Activated naive CD4-positive, alpha-beta T cell treated with anti-CD3 and anti-CD28 coated beads, Interleukin-2, amount 10 ng/mL, durations not matched to agents 7 days and 5 days (primary cell): ENCODE measurements around the gene ERN1.

Experiments used
- CTCF ChIA-PET: fragments of 350-600 bp; sonication (Branson Sonifier 250); formaldehyde crosslinking; loops from one replicate; lab custom pipeline; 2021; ENCODE audit warnings: antibody characterized with exemption; lab: Charles Lee
- DNase-seq: peaks from one replicate; pipeline ENCODE4 v3.0.0-alpha.2; 2020
- H3K27ac Mint-ChIP-seq: one replicate; pipeline ENCODE4 v1.8.0; 2021; ENCODE audit warnings: mild to moderate bottlenecking, moderate library complexity, mixed read lengths
- H3K27me3 Mint-ChIP-seq: one replicate; pipeline ENCODE4 v1.8.0; 2021; ENCODE audit warnings: mild to moderate bottlenecking, mixed read lengths
- H3K36me3 Mint-ChIP-seq: one replicate; pipeline ENCODE4 v1.8.0; 2021; ENCODE audit warnings: mixed read lengths
- H3K4me1 Mint-ChIP-seq: one replicate; pipeline ENCODE4 v1.8.0; 2021; ENCODE audit warnings: mixed read lengths
- H3K4me3 Mint-ChIP-seq: one replicate; pipeline ENCODE4 v1.8.0; 2021; ENCODE audit warnings: mild to moderate bottlenecking, moderate library complexity, mixed read lengths
- H3K9me3 Mint-ChIP-seq: one replicate; pipeline ENCODE4 v1.8.0; 2021; ENCODE audit warnings: mixed read lengths

Gene ERN1

GRCh38 chr17:64103391-64104364 lies 26.3 kb downstream of the ERN1 start:
- no peak for DNase-seq
- Mint-ChIP-seq H3K9me3 (no peaks in the 10 kb centered on the region), H3K4me3 (no peak overlapping the region), H3K27ac (no peak overlapping the region), H3K36me3 (peaks cover 20% of the 10 kb centered on the region), H3K4me1 (peaks cover 51% of the 10 kb centered on the region), H3K27me3 (no peaks in the 10 kb centered on the region)
- CTCF ChIA-PET, result interaction anchor here (0.8 to 1.0 kb wide), 2 partner anchors 12 to 73 kb away, joined by 3 read pairs; no protein-coding TSS in a partner anchor

GRCh38 chr17:64102627-64103390 lies 27.1 kb downstream of the ERN1 start:
- DNase-seq, result no peak
- peaks cover 50% of the 10 kb centered on the region for H3K4me1 Mint-ChIP-seq
- H3K9me3 Mint-ChIP-seq, result no peaks in the 10 kb centered on the region
- CTCF ChIA-PET, result interaction anchor here (0.8 to 1.3 kb wide), 3 partner anchors 11 to 72 kb away, joined by 3 to 4 read pairs (median 3); no protein-coding TSS in a partner anchor
- H3K4me3 Mint-ChIP-seq, result no peak overlapping the region
- H3K27me3 Mint-ChIP-seq, result no peaks in the 10 kb centered on the region
- peaks cover 25% of the 10 kb centered on the region for H3K36me3 Mint-ChIP-seq
- no peak overlapping the region for H3K27ac Mint-ChIP-seq

- Mint-ChIP-seq H3K9me3 (no peaks in the 10 kb centered on the region), H3K27ac (no peak overlapping the region), H3K4me1 (peaks cover 53% of the 10 kb centered on the region), H3K27me3 (no peaks in the 10 kb centered on the region), H3K36me3 (peaks cover 47% of the 10 kb centered on the region), H3K4me3 (no peak overlapping the region)
- CTCF ChIA-PET, result no interaction called here
- no peak for DNase-seq
These were observed 30.4 kb downstream of the ERN1 start for GRCh38 chr17:64099543-64099942.

GRCh38 chr17:64097196-64097936 lies 32.6 kb downstream of the ERN1 start:
- CTCF ChIA-PET, result interaction anchor here (0.6 to 0.7 kb wide), 2 partner anchors 16 to 17 kb away, joined by 3 read pairs; no protein-coding TSS in a partner anchor
- DNase-seq, result no peak
- H3K9me3 Mint-ChIP-seq, result no peaks in the 10 kb centered on the region
- H3K4me1 Mint-ChIP-seq, result peaks cover 52% of the 10 kb centered on the region
- no peaks in the 10 kb centered on the region for H3K27me3 Mint-ChIP-seq
- peaks cover 55% of the 10 kb centered on the region for H3K36me3 Mint-ChIP-seq
- no peak overlapping the region for H3K4me3 Mint-ChIP-seq
- H3K27ac Mint-ChIP-seq, result no peak overlapping the region

- Mint-ChIP-seq H3K36me3 (peaks cover 63% of the 10 kb centered on the region), H3K4me3 (no peak overlapping the region), H3K27me3 (no peaks in the 10 kb centered on the region), H3K9me3 (no peaks in the 10 kb centered on the region), H3K27ac (no peak overlapping the region), H3K4me1 (peaks cover 65% of the 10 kb centered on the region)
- no peak for DNase-seq
- CTCF ChIA-PET, result interaction anchor here (0.6 to 1.1 kb wide), 3 partner anchors 14 to 38 kb away, joined by 3 read pairs; no protein-coding TSS in a partner anchor
These were observed 33.9 kb downstream of the ERN1 start for GRCh38 chr17:64096037-64096436.

- Mint-ChIP-seq H3K27me3 (no peaks in the 10 kb centered on the region), H3K4me1 (peaks cover 72% of the 10 kb centered on the region), H3K4me3 (no peak overlapping the region), H3K9me3 (no peaks in the 10 kb centered on the region), H3K36me3 (peaks cover 66% of the 10 kb centered on the region), H3K27ac (no peak overlapping the region)
- no peak for DNase-seq
- CTCF ChIA-PET, result interaction anchor here (0.6 to 0.8 kb wide), 2 partner anchors 13 to 38 kb away, joined by 3 read pairs; no protein-coding TSS in a partner anchor
These were observed 34.6 kb downstream of the ERN1 start for GRCh38 chr17:64095144-64095882.

- H3K9me3 Mint-ChIP-seq, result no peaks in the 10 kb centered on the region
- peaks cover 77% of the 10 kb centered on the region for H3K4me1 Mint-ChIP-seq
- no peaks in the 10 kb centered on the region for H3K27me3 Mint-ChIP-seq
- peaks cover 68% of the 10 kb centered on the region for H3K36me3 Mint-ChIP-seq
- H3K4me3 Mint-ChIP-seq, result no peak overlapping the region
- no peak for DNase-seq
- CTCF ChIA-PET, result interaction anchor here (0.8 kb wide), 1 partner anchor 39 kb away, joined by 3 read pairs; no protein-coding TSS in a partner anchor
- H3K27ac Mint-ChIP-seq, result peak overlapping the region; percentile 13
These were observed 35.5 kb downstream of the ERN1 start for GRCh38 chr17:64094412-64094811.

- H3K27me3 Mint-ChIP-seq, result no peaks in the 10 kb centered on the region
- peak overlapping the region; percentile 4 for H3K27ac Mint-ChIP-seq
- peaks cover 70% of the 10 kb centered on the region for H3K36me3 Mint-ChIP-seq
- peaks cover 80% of the 10 kb centered on the region for H3K4me1 Mint-ChIP-seq
- H3K9me3 Mint-ChIP-seq, result no peaks in the 10 kb centered on the region
- CTCF ChIA-PET, result interaction anchor here (0.6 to 1.5 kb wide), 4 partner anchors 21 to 68 kb away, joined by 3 to 4 read pairs (median 3); no protein-coding TSS in a partner anchor
- DNase-seq, result no peak
- H3K4me3 Mint-ChIP-seq, result no peak overlapping the region
These were observed 36.9 kb downstream of the ERN1 start for GRCh38 chr17:64092952-64093451.

- Mint-ChIP-seq H3K36me3 (peaks cover 68% of the 10 kb centered on the region), H3K9me3 (no peaks in the 10 kb centered on the region), H3K4me3 (no peak overlapping the region), H3K4me1 (peaks cover 86% of the 10 kb centered on the region), H3K27me3 (no peaks in the 10 kb centered on the region), H3K27ac (peak overlapping the region; percentile 42)
- CTCF ChIA-PET, result interaction anchor here (0.7 to 1.5 kb wide), 3 partner anchors 11 to 63 kb away, joined by 3 to 4 read pairs (median 3); no protein-coding TSS in a partner anchor
- DNase-seq, result no peak
These were observed 37.8 kb downstream of the ERN1 start for GRCh38 chr17:64092113-64092512.

- no peak for DNase-seq
- peaks cover 85% of the 10 kb centered on the region for H3K4me1 Mint-ChIP-seq
- H3K36me3 Mint-ChIP-seq, result peaks cover 65% of the 10 kb centered on the region
- peak overlapping the region; percentile 89 for H3K27ac Mint-ChIP-seq
- H3K27me3 Mint-ChIP-seq, result no peaks in the 10 kb centered on the region
- no peaks in the 10 kb centered on the region for H3K9me3 Mint-ChIP-seq
- no peak overlapping the region for H3K4me3 Mint-ChIP-seq
- CTCF ChIA-PET, result no interaction called here
These were observed 38.4 kb downstream of the ERN1 start for GRCh38 chr17:64091571-64091970.

- H3K36me3 Mint-ChIP-seq, result peaks cover 62% of the 10 kb centered on the region
These were observed 38.8 kb downstream of the ERN1 start for GRCh38 chr17:64091116-64091515.

GRCh38 chr17:64090144-64090543 lies 39.8 kb downstream of the ERN1 start:
- Mint-ChIP-seq H3K27me3 (no peaks in the 10 kb centered on the region), H3K36me3 (peaks cover 53% of the 10 kb centered on the region), H3K4me1 (peaks cover 75% of the 10 kb centered on the region), H3K27ac (no peak overlapping the region), H3K4me3 (no peak overlapping the region), H3K9me3 (no peaks in the 10 kb centered on the region)
- DNase-seq, result no peak
- CTCF ChIA-PET, result no interaction called here

More at GRCh38 chr17:64091116-64091515, 38.8 kb downstream of the ERN1 start:
- peak overlapping the region; percentile 89 for H3K27ac Mint-ChIP-seq
- DNase-seq, result no peak
- H3K4me3 Mint-ChIP-seq, result no peak overlapping the region
- peaks cover 83% of the 10 kb centered on the region for H3K4me1 Mint-ChIP-seq
- H3K27me3 Mint-ChIP-seq, result no peaks in the 10 kb centered on the region
- no peaks in the 10 kb centered on the region for H3K9me3 Mint-ChIP-seq
- CTCF ChIA-PET, result no interaction called here
